LoVo (cell line): ENCODE results near the gene ZNF419.
"Not testable (repeated sequence)": the region's sequence is repeated elsewhere in the genome, so short reads cannot be mapped to it uniquely, and the experiment has no call there.

Experiments used
- DNase-seq: peaks from one replicate; pipeline ENCODE4 v3.0.0-alpha.2; 2016; ENCODE audit warnings: low spot score

The ZNF419 gene

DNA sequence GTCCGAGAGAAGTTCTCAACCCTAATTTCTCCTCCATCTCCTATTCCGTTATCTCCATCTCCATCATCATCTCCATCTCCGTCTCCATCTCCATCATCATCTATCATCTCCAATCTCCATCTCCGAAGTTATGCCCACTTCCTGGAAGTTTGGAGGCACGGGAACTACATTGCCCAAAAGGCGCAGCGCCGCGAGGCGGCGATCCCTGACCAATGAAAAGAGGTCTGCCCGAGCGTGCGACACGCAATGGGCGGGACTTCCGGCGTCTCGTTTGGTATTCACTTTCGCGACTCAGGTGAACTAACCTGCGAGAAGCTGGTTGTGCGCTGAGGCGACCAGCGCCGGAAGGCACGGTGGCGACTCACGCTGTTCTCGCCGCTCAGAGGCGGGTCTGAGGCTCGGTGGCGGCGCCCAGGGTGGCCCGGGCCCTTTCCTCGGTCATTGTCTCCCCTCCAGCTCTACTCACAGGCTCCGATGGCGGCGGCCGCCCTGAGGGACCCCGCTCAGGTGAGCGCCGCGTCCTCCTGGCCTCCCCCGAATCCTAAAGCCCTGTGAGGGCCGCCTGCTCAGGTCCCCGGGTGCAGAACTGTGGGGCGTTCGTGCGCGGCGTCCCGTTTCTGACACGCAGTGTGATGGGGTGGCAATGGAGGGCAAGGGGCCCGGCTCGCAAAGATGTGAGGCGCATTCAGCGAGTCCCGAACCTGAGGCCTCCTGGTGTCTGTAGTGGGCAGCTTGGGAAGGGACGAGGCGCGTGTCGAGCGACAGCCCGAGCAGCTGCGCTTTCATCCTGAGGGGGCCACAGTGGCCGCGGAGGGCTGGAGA is at the start of gene ZNF419:
TSS of gene ZNF419 (plus strand) at position 274 of the 822 bp plus-strand sequence. CDS start at position 475, 201 bp downstream.
- DNase-seq: not testable (repeated sequence)

GRCh38 chr19:57437931-57438330 is 49.6 kb upstream of the ZNF419 start:
- DNase-seq: no peak

DNA sequence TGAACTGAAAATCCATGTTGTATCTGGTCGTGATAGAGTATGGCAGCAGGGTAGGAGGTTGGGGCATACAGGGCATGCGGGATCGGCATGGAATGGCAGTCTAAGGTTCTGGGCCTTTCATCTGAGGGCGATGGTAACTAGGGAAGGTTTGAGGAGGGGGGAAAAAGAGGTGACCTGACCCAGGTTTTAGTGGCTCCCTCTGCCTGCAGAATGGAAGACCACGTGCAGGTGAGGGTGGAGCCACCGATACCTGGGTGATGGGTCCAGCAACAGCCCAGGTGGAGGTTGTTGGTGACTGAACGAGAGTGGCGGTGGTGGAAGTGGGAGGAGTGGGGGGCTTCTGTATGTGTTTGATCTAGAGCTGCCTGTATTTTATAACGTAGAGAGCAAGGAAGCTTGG is 48.6 kb upstream of the ZNF419 start:
- no peak for DNase-seq

DNA sequence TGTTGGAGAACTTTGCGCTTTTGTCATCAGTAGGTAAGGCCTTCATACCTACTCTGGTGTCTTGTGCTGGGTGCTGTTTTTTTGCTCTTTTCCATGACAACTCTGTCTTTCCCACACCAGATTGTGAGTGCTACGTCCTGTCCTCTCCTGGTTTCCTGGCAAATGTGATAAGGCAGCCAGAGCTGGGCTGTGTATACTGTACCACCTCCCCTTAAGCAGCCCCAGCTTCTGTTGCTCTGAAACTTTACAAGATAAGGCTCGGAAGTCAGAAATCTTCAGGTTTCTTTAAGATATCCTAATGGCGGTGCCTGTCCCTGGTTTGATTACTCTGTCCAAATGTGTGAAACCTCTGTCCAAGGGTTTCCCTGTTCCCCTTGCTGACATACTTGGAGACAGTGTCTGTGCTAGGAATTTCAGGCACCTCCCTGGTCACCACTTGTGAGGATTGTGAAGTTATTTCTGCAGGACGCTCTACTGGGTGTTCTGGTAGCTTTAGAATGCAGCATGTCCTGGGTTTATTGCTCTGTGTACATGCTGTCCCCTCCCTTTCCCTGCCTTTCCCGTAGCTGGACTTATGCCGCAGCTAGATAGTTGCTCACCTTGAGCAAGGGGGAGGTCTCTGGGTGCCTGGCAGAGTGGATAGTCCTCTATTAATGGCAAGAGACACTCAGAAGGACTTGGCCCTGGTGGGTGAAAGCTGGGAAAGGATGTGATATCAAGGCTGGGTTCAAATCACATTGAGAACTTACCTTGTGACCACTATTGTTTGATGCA is 45.4 kb upstream of the ZNF419 start:
- DNase-seq: no peak

DNA sequence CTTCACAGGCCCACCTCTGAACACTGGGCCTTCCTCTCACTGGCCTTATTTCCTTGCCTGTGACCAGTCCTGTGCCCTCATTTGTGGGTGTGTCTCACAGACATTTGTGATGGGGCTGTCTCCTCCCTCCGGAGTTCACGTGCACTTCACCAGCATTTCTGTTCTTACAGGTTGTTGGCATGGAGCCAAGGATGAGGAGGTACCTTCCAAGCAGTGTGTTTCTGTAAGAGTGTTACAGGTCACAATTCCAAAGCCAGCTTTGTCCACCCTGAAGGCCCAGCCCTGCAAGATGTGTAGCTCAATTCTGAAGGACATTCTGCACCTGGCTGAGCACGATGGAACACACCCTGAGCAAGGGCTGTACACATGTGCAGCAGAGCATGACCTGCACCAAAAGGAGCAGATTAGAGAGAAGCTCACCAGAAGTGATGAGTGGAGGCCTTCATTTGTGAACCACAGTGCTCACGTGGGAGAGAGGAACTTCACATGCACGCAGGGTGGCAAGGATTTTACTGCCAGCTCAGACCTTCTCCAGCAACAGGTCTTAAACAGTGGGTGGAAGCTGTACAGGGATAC is 44.3 kb upstream of the ZNF419 start:
- no peak for DNase-seq

DNA sequence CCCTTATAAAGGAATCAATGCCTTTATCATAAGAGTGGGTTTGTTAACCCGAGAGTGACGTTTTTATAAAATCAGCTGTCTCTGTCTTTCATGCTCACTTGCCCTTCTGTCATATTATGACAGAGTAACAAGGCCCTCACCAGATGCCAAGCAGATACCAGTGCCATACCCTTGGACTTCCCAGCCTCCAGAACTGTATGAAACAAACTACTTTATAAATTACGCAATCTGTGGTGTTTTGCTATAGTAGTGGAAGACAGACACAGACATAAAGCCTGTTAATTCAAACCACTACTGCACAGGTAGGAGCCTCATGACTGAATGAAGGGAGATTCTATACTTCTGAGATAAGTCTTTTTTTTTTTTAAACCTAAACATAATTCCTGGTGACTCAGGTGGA is 35.2 kb upstream of the ZNF419 start:
- DNase-seq: no peak

DNA sequence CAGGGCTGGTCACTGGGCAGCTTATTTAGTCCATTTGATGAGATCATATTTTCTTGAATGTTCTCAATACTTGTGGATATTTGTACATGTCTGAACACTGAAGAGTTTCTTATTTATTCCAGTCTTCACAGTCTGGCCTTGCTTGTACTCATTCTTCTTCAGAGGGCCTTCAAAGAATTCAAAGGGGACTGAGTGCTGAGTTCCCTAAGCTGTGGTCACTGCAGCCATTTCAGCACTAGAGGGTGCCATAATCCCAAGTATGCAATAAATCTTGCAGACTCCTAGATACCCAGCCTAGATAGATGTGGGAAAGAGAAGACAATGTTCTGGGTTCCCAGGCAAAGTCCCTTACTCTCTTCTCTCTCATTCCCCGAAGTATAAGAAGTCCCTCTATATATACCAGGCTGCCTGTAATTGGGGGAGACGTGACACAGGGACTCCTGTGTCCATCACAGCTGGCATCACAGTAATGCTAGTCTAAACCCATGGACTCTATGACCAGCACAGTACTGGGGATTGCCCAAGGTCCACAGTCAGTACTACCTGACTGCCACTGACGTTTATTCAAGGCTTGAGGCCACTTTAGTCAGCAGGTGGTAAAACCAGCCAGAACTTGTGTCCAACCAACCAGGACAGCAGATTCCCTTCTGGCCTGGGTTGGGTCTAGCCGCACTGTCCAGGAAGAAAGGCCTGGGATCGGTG is 21.7 kb upstream of the ZNF419 start:
- DNase-seq: peak; percentile 8

- no peak for DNase-seq
Observed at GRCh38 chr19:57466489-57466888, 21.1 kb upstream of the ZNF419 start.

DNA sequence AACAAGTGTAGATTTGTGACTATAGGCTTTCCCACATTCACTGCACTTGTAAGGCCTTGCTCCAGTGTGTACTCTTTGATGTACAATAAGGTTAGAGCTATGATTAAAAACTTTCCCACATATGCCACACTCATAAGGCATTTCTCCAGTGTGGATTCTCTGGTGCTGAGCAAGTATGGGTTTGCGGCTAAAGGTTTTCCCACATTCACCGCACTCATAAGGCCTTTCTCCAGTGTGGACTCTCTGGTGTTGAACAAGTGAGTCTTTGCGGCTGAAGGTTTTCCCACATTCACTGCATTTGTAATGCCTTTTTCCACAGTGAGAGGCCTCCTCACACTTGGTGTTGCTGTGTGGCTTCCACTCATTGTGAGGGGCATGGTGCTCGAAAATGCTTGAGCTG is 13.9 kb upstream of the ZNF419 start:
- DNase-seq: no peak

DNA sequence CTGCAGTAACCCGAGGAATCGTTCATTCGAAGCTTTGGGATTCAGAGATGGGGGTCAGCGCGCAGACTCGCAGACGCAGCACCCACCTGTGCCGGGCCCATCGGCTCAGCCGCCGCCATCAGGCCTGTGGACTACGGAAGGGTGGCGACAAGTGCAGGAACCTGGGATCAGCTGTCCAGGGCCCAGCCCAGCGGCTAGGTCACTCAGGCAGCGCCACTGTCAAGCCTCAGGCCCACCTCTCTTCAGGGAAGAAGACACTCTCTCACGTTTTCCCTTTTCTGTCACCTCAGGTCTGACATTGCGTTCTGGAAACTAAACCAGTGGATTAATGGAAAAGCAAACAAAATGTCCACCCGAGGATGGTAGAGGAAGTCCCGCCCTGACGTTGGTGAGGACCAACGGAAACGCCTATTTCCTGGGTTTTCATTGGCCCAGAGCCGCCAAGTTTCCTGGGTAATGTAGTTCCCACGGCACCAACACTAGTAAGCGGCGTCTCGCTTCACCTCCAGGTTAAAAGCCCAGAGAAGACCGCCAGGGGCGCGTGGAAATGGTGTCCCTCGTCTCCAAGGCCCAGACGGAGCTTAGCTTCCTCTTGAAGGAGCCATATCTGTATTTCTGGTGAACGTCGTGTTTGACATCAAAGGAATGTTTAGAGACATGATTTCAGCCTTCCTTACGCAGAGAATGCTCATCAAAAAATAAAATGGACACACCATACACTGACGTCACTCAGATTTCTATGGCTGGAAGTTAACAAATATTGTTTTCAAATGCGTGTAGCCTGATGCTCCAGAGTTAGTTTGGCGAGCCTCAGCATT is 10.2 kb upstream of the ZNF419 start, which contains the start of gene ZNF772:
TSS of gene ZNF772 (minus strand) at position 376 of the 818 bp plus-strand sequence. CDS start at position 119, 257 bp downstream.
- DNase-seq: no peak

DNA sequence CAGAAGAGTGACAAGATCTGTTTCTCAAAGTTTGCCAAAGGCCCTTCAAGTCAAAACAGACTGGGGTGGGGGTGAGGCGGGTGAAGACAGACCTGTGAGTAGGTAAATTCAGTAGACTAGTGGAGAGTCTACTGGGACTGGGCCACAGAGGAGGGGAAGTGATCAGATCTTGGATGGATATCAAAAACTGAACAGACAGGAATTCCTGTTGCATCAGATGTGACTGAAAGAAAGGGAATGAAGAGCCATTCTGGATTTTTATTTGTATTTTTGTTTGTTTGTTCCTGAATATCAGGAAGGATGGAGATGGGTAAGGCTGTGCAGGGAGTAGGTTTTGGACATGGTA is 722 bp downstream of the ZNF419 start:
- not testable (repeated sequence) for DNase-seq

- DNase-seq: not testable (repeated sequence)
Observed at GRCh38 chr19:57499332-57499679, 11.8 kb downstream of the ZNF419 start.

DNA sequence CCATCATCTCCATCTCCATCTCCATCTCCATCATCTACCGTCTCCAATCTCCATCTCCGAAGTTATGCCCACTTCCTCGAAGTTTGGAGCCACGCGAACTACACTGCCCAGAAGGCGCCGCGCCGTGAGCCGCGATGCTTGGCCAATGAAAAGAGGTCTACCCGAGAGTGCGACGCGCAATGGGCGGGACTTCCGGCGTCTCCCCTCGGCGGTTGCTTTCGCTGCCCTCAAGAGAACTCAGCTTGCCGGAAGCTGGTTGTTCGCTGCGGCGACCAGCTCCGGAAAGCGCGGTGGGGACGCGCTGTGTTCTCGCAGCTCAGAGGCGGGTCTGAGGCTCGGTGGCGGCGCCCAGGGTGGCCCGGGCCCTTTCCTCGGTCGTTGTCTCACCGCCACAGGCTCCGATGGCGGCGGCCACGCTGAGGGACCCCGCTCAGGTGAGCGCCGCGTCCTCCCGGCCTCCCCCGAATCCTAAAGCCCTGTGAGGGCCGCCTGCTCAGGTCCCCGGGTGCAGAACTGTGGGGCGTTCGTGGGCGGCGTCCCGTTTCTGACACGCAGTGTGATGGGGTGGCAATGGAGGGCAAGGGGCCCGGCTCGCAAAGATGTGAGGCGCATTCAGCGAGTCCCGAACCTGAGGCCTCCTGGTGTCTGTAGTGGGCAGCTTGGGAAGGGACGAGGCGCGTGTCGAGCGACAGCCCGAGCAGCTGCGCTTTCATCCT is 12.3 kb downstream of the ZNF419 start, which contains the start of gene ZNF773:
TSS of gene ZNF773 (plus strand) at position 259 of the 716 bp plus-strand sequence. CDS start at position 402, 143 bp downstream.
- not testable (repeated sequence) for DNase-seq

- DNase-seq: not testable (repeated sequence)
Observed at GRCh38 chr19:57500400-57500799, 12.8 kb downstream of the ZNF419 start.

GRCh38 chr19:57506163-57506562 is 18.6 kb downstream of the ZNF419 start:
- DNase-seq: no peak

GRCh38 chr19:57511484-57511883 is 23.9 kb downstream of the ZNF419 start:
- DNase-seq: no peak

DNA sequence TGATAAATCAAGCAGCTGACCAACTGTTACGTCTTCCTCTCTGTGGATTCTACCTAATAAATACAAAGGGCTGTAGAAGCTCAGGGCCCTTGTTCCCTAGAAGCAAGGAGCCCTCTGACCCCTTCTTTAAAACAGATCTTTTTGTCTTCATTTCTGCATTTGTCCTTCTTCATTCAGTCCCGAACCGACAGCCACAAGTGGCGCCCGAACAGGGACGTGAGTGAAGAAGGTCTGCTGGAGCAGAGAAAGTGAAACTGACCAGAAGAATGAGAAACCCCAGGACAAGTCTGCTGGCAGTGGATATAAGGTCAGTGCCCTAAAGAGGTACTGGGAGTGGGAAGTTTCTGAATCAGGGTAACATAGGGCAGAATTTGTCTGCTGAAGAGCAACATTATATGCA is 25.3 kb downstream of the ZNF419 start:
- DNase-seq: no peak

DNA sequence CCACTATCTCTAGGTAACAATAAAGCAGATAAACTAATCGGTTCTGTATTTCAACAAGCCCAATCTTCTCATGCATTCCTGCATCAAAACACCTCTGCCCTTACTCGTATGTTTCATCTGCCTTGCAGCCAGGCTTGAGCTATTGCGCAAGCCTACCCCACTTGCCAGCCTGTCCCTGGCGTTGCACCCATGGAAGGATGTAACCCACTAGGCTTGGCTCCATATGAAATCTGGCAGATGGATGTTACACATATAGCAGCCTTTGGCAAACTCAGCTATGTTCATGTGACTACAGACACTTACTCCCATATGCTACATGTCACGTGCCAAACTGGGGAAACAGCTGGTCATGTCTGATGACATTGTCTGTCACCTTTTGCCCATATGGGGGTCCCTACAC is 27.7 kb downstream of the ZNF419 start:
- DNase-seq: no peak

DNA sequence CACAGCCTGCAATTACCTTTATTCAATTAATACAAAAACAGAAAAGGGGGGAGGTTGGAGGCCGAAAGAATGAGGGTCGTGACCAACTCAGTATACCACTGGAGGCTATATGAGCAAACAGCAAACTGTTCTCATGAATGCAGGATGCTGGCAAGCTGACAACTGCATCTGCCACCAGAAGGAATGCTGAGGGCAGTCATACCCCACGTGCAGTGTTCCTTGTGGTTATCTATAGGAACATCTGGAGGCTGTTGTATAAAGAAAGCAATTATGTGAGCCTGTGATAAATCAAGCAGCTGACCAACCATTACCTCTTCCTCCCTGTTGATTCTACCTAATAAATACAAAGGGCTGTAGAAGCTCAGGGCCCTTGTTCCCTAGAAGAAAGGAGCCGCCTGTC is 30.5 kb downstream of the ZNF419 start:
- not testable (repeated sequence) for DNase-seq

DNA sequence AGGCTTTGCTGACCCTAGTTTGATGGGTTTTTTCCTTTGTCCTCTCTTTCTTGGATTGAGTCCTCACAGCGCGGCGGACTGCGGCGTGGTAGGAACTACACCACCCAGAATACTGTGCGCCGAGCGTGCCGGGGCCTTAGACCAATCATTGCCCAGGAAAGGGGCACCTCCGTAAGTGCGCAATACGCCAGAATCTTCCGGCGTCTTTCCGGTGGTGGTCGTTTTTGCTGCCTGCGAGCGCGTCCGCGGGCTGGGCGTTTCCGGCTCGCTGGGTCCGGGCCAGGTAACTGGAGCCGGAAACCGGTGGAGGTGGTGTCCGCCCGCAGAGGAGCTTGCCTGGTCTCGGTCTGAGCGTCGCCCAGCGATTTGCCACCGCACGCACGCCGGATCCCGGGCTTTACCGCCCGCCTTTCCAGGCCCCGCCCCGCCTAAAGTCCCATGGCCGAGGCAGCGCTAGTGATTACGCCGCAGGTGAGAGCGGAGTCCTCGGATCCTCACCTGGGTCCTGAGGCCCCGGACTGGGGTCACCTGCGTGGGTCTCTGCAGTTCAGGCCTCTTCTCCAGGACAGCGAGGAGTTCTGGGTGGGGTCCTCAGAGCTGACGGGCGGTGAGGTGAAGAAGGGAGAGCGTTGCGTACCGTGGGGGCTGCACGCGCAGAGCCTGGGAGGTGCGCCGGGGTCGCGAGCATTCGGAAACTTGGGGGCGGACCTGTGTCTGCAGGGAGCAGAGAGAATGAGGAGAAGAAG is 39.8 kb downstream of the ZNF419 start, which contains the start of gene ZNF549:
TSS of gene ZNF549 (plus strand) at position 221 of the 746 bp plus-strand sequence. CDS start at position 439, 218 bp downstream.
- no peak for DNase-seq
